Dendritic cell treated with granulocyte-macrophage colony-stimulating factor and Interleukin-4, amounts not matched to agents 40 ng/mL and 50 ng/mL, for 4 days (primary cell): ENCODE measurements around the gene C14orf180.
"Not testable (repeated sequence)": the region's sequence is repeated elsewhere in the genome, so short reads cannot be mapped to it uniquely, and the experiment has no call there.

Experiments
- H3K27ac Mint-ChIP-seq: one replicate; pipeline ENCODE4 v1.8.0; 2022; ENCODE audit warnings: mild to moderate bottlenecking, mixed read lengths
- H3K27me3 Mint-ChIP-seq: one replicate; pipeline ENCODE4 v1.8.0; 2022; ENCODE audit warnings: mild to moderate bottlenecking, mixed read lengths
- H3K36me3 Mint-ChIP-seq: one replicate; pipeline ENCODE4 v1.8.0; 2022; ENCODE audit warnings: low read depth, mixed read lengths
- H3K4me1 Mint-ChIP-seq: one replicate; pipeline ENCODE4 v1.8.0; 2022; ENCODE audit warnings: low read depth, mixed read lengths
- H3K4me3 Mint-ChIP-seq: one replicate; pipeline ENCODE4 v1.8.0; 2022; ENCODE audit warnings: mild to moderate bottlenecking, moderate library complexity, mixed read lengths
- H3K9me3 Mint-ChIP-seq: one replicate; pipeline ENCODE4 v1.8.0; 2022; ENCODE audit warnings: mixed read lengths
- intact Hi-C: fragments of 100-400 bp; cut with micrococcal nuclease; formaldehyde crosslinking; loops from one replicate; pipeline ENCODE4 v1.15.0; 2022

The C14orf180 gene

GRCh38 chr14:104636131-104636530 is 56.6 kb downstream of the C14orf180 start:
- intact Hi-C loops = no loop called here
- no peak overlapping the region for H3K4me3 Mint-ChIP-seq
- no peak overlapping the region for H3K27ac Mint-ChIP-seq
- no peaks in the 10 kb centered on the region for H3K36me3 Mint-ChIP-seq
- H3K9me3 Mint-ChIP-seq = no peaks in the 10 kb centered on the region
- peaks cover 12% of the 10 kb centered on the region for H3K4me1 Mint-ChIP-seq
- peaks cover 41% of the 10 kb centered on the region for H3K27me3 Mint-ChIP-seq

GRCh38 chr14:104636846-104637545 is 57.4 kb downstream of the C14orf180 start:
- H3K4me3 Mint-ChIP-seq, intact Hi-C loops, H3K27ac Mint-ChIP-seq, H3K9me3 Mint-ChIP-seq, H3K36me3 Mint-ChIP-seq: not testable (repeated sequence)
- peaks cover 20% of the 10 kb centered on the region for H3K4me1 Mint-ChIP-seq
- peaks cover 43% of the 10 kb centered on the region for H3K27me3 Mint-ChIP-seq

GRCh38 chr14:104637546-104638003 is 58.0 kb downstream of the C14orf180 start:
- intact Hi-C loops = no loop called here
- H3K4me1 Mint-ChIP-seq = peaks cover 24% of the 10 kb centered on the region
- H3K4me3 Mint-ChIP-seq = no peak overlapping the region

GRCh38 chr14:104638190-104638589 is 58.6 kb downstream of the C14orf180 start:
- H3K4me3 Mint-ChIP-seq = no peak overlapping the region

More at GRCh38 chr14:104637546-104638003, 58.0 kb downstream of the C14orf180 start:
- Mint-ChIP-seq H3K27me3 (peaks cover 44% of the 10 kb centered on the region), H3K27ac (no peak overlapping the region), H3K36me3 (no peaks in the 10 kb centered on the region), H3K9me3 (no peaks in the 10 kb centered on the region)

GRCh38 chr14:104638927-104639450 is 59.4 kb downstream of the C14orf180 start:
- intact Hi-C loops = no loop called here
- no peaks in the 10 kb centered on the region for H3K36me3 Mint-ChIP-seq
- peaks cover 26% of the 10 kb centered on the region for H3K4me1 Mint-ChIP-seq
- no peak overlapping the region for H3K4me3 Mint-ChIP-seq
- peaks cover 41% of the 10 kb centered on the region for H3K27me3 Mint-ChIP-seq
- H3K27ac Mint-ChIP-seq = no peak overlapping the region
- H3K9me3 Mint-ChIP-seq = no peaks in the 10 kb centered on the region

More at GRCh38 chr14:104638190-104638589, 58.6 kb downstream of the C14orf180 start:
- peaks cover 40% of the 10 kb centered on the region for H3K27me3 Mint-ChIP-seq
- intact Hi-C loops = no loop called here
- H3K27ac Mint-ChIP-seq = no peak overlapping the region
- H3K36me3 Mint-ChIP-seq = no peaks in the 10 kb centered on the region
- H3K4me1 Mint-ChIP-seq = peaks cover 24% of the 10 kb centered on the region
- no peaks in the 10 kb centered on the region for H3K9me3 Mint-ChIP-seq

- Mint-ChIP-seq H3K27ac (no peak overlapping the region), H3K4me1 (peaks cover 31% of the 10 kb centered on the region), H3K36me3 (no peaks in the 10 kb centered on the region), H3K4me3 (no peak overlapping the region), H3K9me3 (no peaks in the 10 kb centered on the region), H3K27me3 (peaks cover 40% of the 10 kb centered on the region)
- intact Hi-C loops = no loop called here
These were observed 59.9 kb downstream of the C14orf180 start for GRCh38 chr14:104639471-104639870.
